Testis (tissue), 3 donors: ENCODE measurements around the gene FARS2. TPM values are rescaled to one million over a fixed set of nuclear protein-coding genes. Genes with fewer than 3 reads are reported as not detected.

Experiments used
- DNase-seq: peaks from one replicate; pipeline ENCODE4 v3.0.0-alpha.2; 2019
- H3K27ac ChIP-seq, 2 donors: fragments of 200-600 bp; sonication (generic); one replicate each; pipeline ENCODE4 v1.5.1; 2019
- H3K27me3 ChIP-seq: fragments of 200-600 bp; sonication (generic); one replicate; pipeline ENCODE4 v1.5.1; 2019
- H3K36me3 ChIP-seq: fragments of 200-600 bp; sonication (generic); one replicate; pipeline ENCODE4 v1.5.1; 2017; ENCODE audit warnings: low read depth; ENCODE audit errors: missing control alignments
- H3K4me1 ChIP-seq: fragments of 200-600 bp; sonication (generic); one replicate; pipeline ENCODE4 v1.5.1; 2019
- H3K4me3 ChIP-seq, 2 donors: fragments of 200-600 bp; sonication (generic); one replicate each; pipeline ENCODE4 v1.5.1; 2017 to 2019
- H3K9me3 ChIP-seq: fragments of 200-600 bp; sonication (generic); one replicate; pipeline ENCODE4 v1.5.1; 2017
- CTCF ChIP-seq, 3 experiments: fragments of 450-650 bp in 2 of 3; fragments of 200-600 bp in 1 of 3; sonication (generic) in 1 of 3; IDR thresholded peaks; one replicate each; pipeline ENCODE4 v1.5.1; 2016 to 2019; ENCODE audit warnings: antibody characterized with exemption in 3 of 3, mild to moderate bottlenecking in 2 of 3, moderate library complexity in 1 of 3
- POLR2A ChIP-seq: fragments of 450-650 bp; IDR thresholded peaks from one replicate; pipeline ENCODE4 v1.6.1; 2017; ENCODE audit warnings: antibody characterized with exemption, mild to moderate bottlenecking, moderate library complexity
- WGBS, 2 donors: methylation state at CpG; one replicate each; pipeline ENCODE4 v1.1.5; 2018; 5-methylcytosine and 5-hydroxymethylcytosine counted together
- intact Hi-C: fragments of 100-400 bp; cut with DNase I; formaldehyde crosslinking; loops from one replicate; pipeline ENCODE4 v1.15.1; 2023; ENCODE audit warnings: low total_unique reads
- polyA plus RNA-seq: library from polyadenylated mRNA; stranded (reverse); fragments of 350-450 nt; fragmentation: Illumina TruSeq; extraction: RNeasy Lipid Tissue Mini Kit (QIAGEN cat#74804); gene quantifications from one replicate; pipeline ENCODE4 v1.2.3, GENCODE V29; 2014; ENCODE audit warnings: low read depth, low replicate concordance; ENCODE audit not compliant: insufficient read depth
- total RNA-seq, 2 donors: library from RNA; depleted of rRNA; stranded (reverse); fragments of >200 nt; gene quantifications; one replicate each; pipeline ENCODE4 v1.2.3, GENCODE V29; 2016

FARS2 gene
- total and polyA plus RNA-seq, 3 donors from 2014 or later, result 15.4 to 26.8 (median 22.1) TPM

GRCh38 chr6:5701174-5701573, 439.9 kb downstream of the FARS2 start:
- no peak overlapping the region for H3K27ac ChIP-seq
- DNase-seq, result no peak
- H3K4me1 ChIP-seq, result no peaks in the 10 kb centered on the region
- intact Hi-C loops, result no loop called here
- H3K4me3 ChIP-seq, result no peak overlapping the region
- H3K36me3 ChIP-seq, result no peaks in the 10 kb centered on the region
- no peaks in the 10 kb centered on the region for H3K27me3 ChIP-seq
- no peaks in the 10 kb centered on the region for H3K9me3 ChIP-seq
- TF ChIP-seq POLR2A (no peak), CTCF (IDR thresholded peaks at IDR 0.05) (no peak)
- 76% methylated on average over 4 to 14 of the region's 14 CpGs for WGBS, 2 donors

DNA sequence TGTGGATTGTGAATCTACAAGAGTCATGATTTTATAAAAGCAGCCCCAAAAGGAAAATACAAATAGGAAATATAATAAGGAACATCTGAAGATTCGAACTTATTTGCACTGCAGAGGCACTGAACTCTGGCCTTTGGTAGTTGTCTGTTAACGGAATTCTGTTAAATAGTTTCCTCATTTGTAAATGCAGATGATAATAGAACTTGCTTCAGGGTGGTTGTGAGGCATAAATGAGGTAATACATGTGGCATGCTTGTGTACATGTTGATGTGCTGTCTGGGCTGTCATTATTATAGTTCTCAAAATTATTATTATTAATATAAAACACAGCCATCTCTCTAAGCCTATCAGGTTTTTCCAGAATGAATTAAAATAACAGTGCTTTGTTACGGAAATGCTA, 443.4 kb downstream of the FARS2 start:
- no peak overlapping the region for H3K27ac ChIP-seq
- no peaks in the 10 kb centered on the region for H3K9me3 ChIP-seq
- TF ChIP-seq CTCF (IDR thresholded peaks at IDR 0.05), result no peak
- TF ChIP-seq POLR2A, result no peak
- no peaks in the 10 kb centered on the region for H3K4me1 ChIP-seq
- H3K4me3 ChIP-seq, result no peak overlapping the region
- WGBS, 2 donors, result 92 to 94% methylated on average over 3 of the region's 3 CpGs
- intact Hi-C loops, result no loop called here
- no peaks in the 10 kb centered on the region for H3K27me3 ChIP-seq
- H3K36me3 ChIP-seq, result no peaks in the 10 kb centered on the region
- DNase-seq, result no peak

GRCh38 chr6:5705252-5705651, 443.9 kb downstream of the FARS2 start:
- Histone ChIP-seq H3K36me3 (no peaks in the 10 kb centered on the region), H3K4me1 (no peaks in the 10 kb centered on the region), H3K27ac (no peak overlapping the region), H3K27me3 (no peaks in the 10 kb centered on the region), H3K9me3 (no peaks in the 10 kb centered on the region), H3K4me3 (no peak overlapping the region)
- no peak for TF ChIP-seq POLR2A
- TF ChIP-seq CTCF (IDR thresholded peaks at IDR 0.05), result no peak
- 96 to 97% methylated on average over 13 of the region's 13 CpGs for whole genome bisulfite sequencing, 2 donors
- no peak for DNase-seq
- intact Hi-C loops, result no loop called here

GRCh38 chr6:5706124-5707033, 445.1 kb downstream of the FARS2 start:
- DNase-seq, result no peak
- Histone ChIP-seq H3K9me3 (no peaks in the 10 kb centered on the region), H3K36me3 (no peaks in the 10 kb centered on the region), H3K4me1 (no peaks in the 10 kb centered on the region), H3K27me3 (no peaks in the 10 kb centered on the region), H3K27ac (no peak overlapping the region), H3K4me3 (no peak overlapping the region)
- TF ChIP-seq CTCF (IDR thresholded peaks at IDR 0.05) (no peak), POLR2A (no peak)
- intact Hi-C loops, result no loop called here
- 90 to 92% methylated on average over 14 to 19 of the region's 19 CpGs for WGBS, 2 donors
